ENCODE measurements around the gene DIP2C. TPM values are rescaled to one million over a fixed set of nuclear protein-coding genes. Genes with fewer than 3 reads are reported as not detected.
A peak's percentile ranks its signal among the peaks of the same experiment; 100 is the strongest.

The DIP2C gene
- total RNA-seq, 3 donors from 2014 or later, result 17.1 to 48.2 (median 20.3) TPM

DNA sequence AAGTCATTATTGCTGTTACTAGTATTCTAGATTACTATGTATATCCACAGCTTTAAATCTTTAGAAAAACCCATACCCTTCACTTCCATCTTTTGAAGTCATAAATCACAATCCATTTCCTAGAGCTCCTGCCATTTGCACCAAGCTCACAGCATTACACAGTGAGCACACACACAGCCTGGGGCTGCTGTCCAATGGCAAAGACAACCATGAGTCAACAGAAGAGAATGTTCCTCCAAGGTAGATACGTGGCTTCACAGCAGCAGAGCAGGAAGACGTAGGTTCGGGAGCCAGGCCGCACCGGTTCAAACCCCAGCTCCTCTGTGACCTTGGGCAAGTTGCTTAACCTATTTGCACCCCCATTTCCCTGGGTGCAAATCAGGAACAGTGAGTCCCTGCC lies 234.6 kb downstream of the DIP2C start:
- peak in 1 of 2 donors; percentile 50 for DNase-seq (ENCODE audit: low spot score in 2 of 2)
- Histone ChIP-seq H3K36me3 (no peaks in the 10 kb centered on the region), H3K27me3 (no peaks in the 10 kb centered on the region), H3K9me3 (no peaks in the 10 kb centered on the region), H3K4me3 (no peak overlapping the region), H3K27ac (peak overlapping the region in 1 of 2 donors; percentile 52), H3K4me1 (no peaks in the 10 kb centered on the region)
- intact Hi-C loops (cut with DNase I; ENCODE audit: low total_unique reads), result no loop called here
- TF ChIP-seq POLR2A (IDR thresholded peaks at IDR 0.05), result no peak
- peak in 1 of 3 donors; percentile 38 for TF ChIP-seq POLR2AphosphoS5 (IDR thresholded peaks at IDR 0.05)
- TF ChIP-seq, protein P1, sequence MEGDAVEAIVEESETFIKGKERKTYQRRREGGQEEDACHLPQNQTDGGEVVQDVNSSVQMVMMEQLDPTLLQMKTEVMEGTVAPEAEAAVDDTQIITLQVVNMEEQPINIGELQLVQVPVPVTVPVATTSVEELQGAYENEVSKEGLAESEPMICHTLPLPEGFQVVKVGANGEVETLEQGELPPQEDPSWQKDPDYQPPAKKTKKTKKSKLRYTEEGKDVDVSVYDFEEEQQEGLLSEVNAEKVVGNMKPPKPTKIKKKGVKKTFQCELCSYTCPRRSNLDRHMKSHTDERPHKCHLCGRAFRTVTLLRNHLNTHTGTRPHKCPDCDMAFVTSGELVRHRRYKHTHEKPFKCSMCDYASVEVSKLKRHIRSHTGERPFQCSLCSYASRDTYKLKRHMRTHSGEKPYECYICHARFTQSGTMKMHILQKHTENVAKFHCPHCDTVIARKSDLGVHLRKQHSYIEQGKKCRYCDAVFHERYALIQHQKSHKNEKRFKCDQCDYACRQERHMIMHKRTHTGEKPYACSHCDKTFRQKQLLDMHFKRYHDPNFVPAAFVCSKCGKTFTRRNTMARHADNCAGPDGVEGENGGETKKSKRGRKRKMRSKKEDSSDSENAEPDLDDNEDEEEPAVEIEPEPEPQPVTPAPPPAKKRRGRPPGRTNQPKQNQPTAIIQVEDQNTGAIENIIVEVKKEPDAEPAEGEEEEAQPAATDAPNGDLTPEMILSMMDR (IDR thresholded peaks at IDR 0.05), result no peak

DNA sequence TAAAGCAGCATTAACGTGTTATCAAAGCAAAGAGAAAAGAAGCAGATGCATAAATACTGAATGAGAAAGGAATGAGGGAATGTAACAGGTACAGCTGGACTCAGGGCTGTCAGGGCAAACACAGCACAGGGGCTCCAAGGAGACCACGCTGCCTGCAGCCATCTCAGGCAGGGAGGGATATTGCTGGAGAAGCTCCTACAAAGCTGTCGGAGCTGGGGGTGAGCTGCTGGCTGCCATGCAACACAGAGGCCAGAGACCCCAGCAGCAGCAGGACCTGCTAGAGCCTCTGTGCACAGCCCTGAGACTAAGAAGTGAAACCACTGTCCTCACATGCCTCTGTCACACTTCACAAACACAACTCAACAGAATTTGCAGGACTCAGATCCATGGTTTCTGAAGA lies 235.8 kb downstream of the DIP2C start:
- H3K4me1 ChIP-seq, result no peaks in the 10 kb centered on the region
- no peak for DNase-seq (ENCODE audit: low spot score in 2 of 2)
- no peak overlapping the region for H3K27ac ChIP-seq
- intact Hi-C loops (cut with DNase I; ENCODE audit: low total_unique reads), result no loop called here
- no peaks in the 10 kb centered on the region for H3K27me3 ChIP-seq
- TF ChIP-seq POLR2AphosphoS5 (IDR thresholded peaks at IDR 0.05) (no peak), POLR2A (IDR thresholded peaks at IDR 0.05) (no peak)
- TF ChIP-seq, protein P1 (IDR thresholded peaks at IDR 0.05), result no peak
- no peaks in the 10 kb centered on the region for H3K36me3 ChIP-seq
- no peak overlapping the region for H3K4me3 ChIP-seq
- no peaks in the 10 kb centered on the region for H3K9me3 ChIP-seq

DNA sequence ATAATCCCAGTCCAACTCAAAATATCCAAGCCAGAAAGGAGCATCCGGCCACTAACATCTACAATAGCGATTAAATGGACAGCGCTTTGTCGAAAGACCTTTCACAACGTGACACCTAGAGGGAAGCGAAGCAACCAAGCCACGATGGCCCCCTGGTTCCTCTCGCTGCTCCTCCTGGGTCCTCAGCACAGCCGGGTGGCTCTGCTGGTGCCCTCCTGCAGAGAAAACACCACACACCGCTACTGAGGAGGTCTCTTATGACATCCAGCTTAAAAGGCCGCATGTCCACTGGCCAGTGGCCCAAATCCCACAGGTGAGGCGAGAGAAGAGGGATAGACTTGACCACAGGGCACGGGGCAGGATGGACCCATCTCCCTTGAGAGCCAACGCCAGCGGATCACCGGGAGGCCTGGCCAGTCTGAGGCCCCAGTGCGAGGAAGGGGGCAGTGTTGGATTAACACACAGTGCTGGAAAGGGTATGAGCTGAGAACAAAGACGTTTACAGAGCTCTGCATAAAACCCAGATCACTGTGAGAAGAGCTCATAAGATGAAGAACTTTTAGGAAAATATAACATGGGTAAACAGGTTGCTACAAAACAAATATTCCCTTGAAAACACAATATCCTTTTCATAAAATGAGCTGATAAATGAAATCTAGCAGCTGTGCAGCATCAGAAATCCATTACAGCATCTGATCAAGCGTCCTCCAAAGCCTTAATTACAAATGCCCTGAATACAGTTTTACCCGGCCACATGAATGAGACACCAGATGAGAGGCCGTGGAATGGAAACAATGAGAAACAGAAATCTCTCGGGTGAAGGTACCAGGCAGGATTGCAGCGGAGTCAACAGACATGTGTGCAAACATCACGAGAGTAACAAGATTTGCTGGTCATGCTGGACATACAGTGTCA lies 236.7 kb downstream of the DIP2C start:
- no peaks in the 10 kb centered on the region for H3K36me3 ChIP-seq
- H3K27me3 ChIP-seq, result no peaks in the 10 kb centered on the region
- intact Hi-C loops (cut with DNase I; ENCODE audit: low total_unique reads), result no loop called here
- H3K9me3 ChIP-seq, result no peaks in the 10 kb centered on the region
- no peak for DNase-seq (ENCODE audit: low spot score in 2 of 2)
- no peak overlapping the region for H3K4me3 ChIP-seq
- no peak overlapping the region for H3K27ac ChIP-seq
- no peaks in the 10 kb centered on the region for H3K4me1 ChIP-seq
- TF ChIP-seq POLR2AphosphoS5 (IDR thresholded peaks at IDR 0.05), result no peak
- no peak for TF ChIP-seq POLR2A (IDR thresholded peaks at IDR 0.05)
- TF ChIP-seq, protein P1 (IDR thresholded peaks at IDR 0.05), result no peak

DNA sequence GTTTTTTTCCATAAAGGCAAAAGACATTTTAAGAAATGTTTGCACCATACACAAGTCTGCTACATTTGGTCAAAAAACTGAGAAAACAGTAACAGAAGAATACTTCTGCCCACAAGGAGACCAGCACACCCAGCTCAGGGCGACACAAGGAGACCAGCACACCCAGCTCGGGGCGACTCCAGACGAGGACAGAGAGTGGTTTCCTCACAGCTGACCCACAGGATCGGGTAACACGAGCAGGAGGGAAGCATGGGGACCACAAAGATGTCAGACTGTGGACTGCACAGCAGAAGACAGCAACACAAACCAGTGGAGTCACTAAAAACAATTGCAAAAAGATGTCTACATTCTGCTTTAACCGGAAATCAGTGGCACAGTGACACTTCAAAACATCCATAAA lies 237.6 kb downstream of the DIP2C start:
- no peaks in the 10 kb centered on the region for H3K9me3 ChIP-seq
- H3K27ac ChIP-seq, result no peak overlapping the region
- H3K36me3 ChIP-seq, result no peaks in the 10 kb centered on the region
- no peaks in the 10 kb centered on the region for H3K4me1 ChIP-seq
- intact Hi-C loops (cut with DNase I; ENCODE audit: low total_unique reads), result no loop called here
- no peaks in the 10 kb centered on the region for H3K27me3 ChIP-seq
- TF ChIP-seq POLR2AphosphoS5 (IDR thresholded peaks at IDR 0.05) (no peak), POLR2A (IDR thresholded peaks at IDR 0.05) (no peak)
- TF ChIP-seq, protein P1 (IDR thresholded peaks at IDR 0.05), result no peak
- H3K4me3 ChIP-seq, result no peak overlapping the region
- no peak for DNase-seq (ENCODE audit: low spot score in 2 of 2)

DNA sequence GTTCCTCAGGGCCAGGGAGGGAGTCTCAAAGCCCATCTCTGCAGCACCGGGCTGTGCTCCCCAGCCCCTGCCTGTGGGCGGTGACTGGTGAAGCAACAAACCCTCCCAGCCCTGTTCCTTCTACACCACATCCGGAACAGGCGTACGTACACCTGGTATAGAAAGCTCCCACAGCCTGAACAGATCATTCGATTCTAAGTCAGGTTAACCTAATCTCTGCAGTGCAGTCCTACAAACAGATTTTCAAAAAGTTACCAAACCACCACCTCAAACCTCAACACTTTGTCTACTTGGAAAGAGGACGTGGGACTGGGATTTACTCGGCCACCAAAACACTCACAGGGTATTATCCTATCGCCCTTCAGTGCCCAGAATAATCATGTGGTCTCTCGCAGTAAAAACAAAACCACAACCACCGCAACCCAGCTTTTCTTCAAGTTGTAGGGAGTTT lies 238.4 kb downstream of the DIP2C start:
- H3K9me3 ChIP-seq, result no peaks in the 10 kb centered on the region
- no peaks in the 10 kb centered on the region for H3K36me3 ChIP-seq
- H3K4me3 ChIP-seq, result no peak overlapping the region
- H3K4me1 ChIP-seq, result no peaks in the 10 kb centered on the region
- no peaks in the 10 kb centered on the region for H3K27me3 ChIP-seq
- no peak for DNase-seq (ENCODE audit: low spot score in 2 of 2)
- TF ChIP-seq POLR2A (IDR thresholded peaks at IDR 0.05) (no peak), POLR2AphosphoS5 (IDR thresholded peaks at IDR 0.05) (no peak)
- TF ChIP-seq, protein P1 (IDR thresholded peaks at IDR 0.05), result no peak
- intact Hi-C loops (cut with DNase I; ENCODE audit: low total_unique reads), result no loop called here
- peak overlapping the region in 1 of 2 donors; percentile 4 for H3K27ac ChIP-seq
